ENCODE results near the gene SHC2. TPM values are rescaled to one million over a fixed set of nuclear protein-coding genes. Genes with fewer than 3 reads are reported as not detected.
"Not testable (repeated sequence)": the region's sequence is repeated elsewhere in the genome, so short reads cannot be mapped to it uniquely, and the experiment has no call there.

Gene SHC2
- total RNA-seq, 2 donors from 2014 or later = 10.7 to 19.4 TPM

DNA sequence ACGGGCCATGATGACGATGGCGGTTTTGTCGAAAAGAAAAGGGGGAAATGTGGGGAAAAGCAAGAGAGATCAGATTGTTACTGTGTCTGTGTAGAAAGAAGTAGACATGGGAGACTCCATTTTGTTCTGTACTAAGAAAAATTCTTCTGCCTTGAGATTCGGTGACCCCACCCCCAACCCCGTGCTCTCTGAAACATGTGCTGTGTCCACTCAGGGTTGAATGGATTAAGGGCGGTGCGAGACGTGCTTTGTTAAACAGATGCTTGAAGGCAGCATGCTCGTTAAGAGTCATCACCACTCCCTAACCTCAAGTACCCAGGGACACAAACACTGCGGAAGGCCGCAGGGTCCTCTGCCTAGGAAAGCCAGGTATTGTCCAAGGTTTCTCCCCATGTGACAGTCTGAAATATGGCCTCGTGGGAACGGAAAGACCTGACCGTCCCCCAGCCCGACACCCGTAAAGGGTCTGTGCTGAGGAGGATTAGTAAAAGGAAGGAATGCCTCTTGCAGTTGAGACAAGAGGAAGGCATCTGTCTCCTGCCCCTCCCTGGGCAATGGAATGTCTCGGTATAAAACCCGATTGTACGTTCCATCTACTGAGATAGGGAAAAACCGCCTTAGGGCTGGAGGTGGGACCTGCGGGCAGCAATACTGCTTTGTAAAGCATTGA is 74.1 kb downstream of the SHC2 start:
- DNase-seq; ATAC-seq; intact Hi-C loops (cut with DNase I): not testable (repeated sequence)

GRCh38 chr19:386189-386588 is 74.6 kb downstream of the SHC2 start:
- ATAC-seq = not testable (repeated sequence)

DNA sequence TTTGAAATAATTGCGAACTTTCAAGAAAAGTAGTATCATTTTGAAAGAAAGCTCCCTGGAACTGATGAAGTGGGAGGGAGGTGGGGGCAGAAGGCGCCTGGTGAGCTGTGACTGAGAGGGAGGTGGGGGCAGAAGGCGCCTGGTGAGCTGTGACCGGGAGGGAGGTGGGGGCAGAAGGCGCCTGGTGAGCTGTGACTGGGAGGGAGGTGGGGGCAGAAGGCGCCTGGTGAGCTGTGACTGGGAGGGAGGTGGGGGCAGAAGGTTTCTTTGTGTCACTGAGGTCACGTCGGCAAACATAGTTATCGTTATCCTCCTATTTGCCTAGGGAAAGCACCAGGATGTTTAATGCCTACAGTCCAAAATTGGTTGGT is 76.0 kb downstream of the SHC2 start:
- intact Hi-C loops (cut with DNase I) = no loop called here
- ATAC-seq (no peak), DNase-seq (peak; percentile 7)

More at GRCh38 chr19:386189-386588, 74.6 kb downstream of the SHC2 start:
- intact Hi-C loops (cut with DNase I); DNase-seq: not testable (repeated sequence)

- intact Hi-C loops (cut with DNase I) = no loop called here
- ATAC-seq = peak; percentile 41 to 63
- DNase-seq = peak; percentile 55
Observed at GRCh38 chr19:383922-384798, 76.7 kb downstream of the SHC2 start.

- intact Hi-C loops (cut with DNase I) = no loop called here
- peak; percentile 6 for DNase-seq
- no peak for ATAC-seq
Observed at GRCh38 chr19:383040-383439, 77.8 kb downstream of the SHC2 start.

DNA sequence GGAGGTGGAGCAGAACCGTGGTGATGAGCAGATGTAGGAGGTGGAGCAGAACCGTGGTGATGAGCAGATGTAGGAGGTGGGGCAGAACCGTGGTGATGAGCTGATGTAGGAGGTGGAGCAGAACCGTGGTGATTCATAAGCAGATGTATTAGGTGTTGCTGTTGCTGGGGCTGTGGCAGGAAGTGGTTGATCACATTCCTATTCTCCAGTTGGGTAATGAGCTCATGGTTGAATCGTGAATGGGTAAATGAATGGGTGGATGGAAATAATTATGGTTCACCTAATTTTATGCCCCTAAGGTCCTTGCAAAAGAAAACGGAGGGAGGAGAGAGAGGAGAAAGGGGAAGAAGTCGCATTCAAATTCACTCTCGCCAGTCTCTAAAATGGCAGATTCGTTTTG is 78.3 kb downstream of the SHC2 start:
- DNase-seq; intact Hi-C loops (cut with DNase I); ATAC-seq: not testable (repeated sequence)

DNA sequence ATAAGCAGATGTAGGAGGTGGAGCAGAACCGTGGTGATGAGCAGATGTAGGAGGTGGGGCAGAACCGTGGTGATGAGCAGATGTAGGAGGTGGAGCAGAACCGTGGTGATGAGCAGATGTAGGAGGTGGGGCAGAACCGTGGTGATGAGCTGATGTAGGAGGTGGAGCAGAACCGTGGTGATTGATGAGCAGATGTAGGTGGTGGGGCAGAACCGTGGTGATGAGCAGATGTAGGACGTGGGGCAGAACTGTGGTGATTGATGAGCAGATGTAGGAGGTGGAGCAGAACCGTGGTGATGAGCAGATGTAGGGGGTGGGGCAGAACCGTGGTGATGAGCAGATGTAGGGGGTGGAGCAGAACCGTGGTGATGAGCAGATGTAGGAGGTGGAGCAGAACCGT is 78.9 kb downstream of the SHC2 start:
- ATAC-seq; DNase-seq; intact Hi-C loops (cut with DNase I): not testable (repeated sequence)

GRCh38 chr19:380618-381219 is 80.1 kb downstream of the SHC2 start:
- intact Hi-C loops (cut with DNase I); ATAC-seq; DNase-seq: not testable (repeated sequence)

DNA sequence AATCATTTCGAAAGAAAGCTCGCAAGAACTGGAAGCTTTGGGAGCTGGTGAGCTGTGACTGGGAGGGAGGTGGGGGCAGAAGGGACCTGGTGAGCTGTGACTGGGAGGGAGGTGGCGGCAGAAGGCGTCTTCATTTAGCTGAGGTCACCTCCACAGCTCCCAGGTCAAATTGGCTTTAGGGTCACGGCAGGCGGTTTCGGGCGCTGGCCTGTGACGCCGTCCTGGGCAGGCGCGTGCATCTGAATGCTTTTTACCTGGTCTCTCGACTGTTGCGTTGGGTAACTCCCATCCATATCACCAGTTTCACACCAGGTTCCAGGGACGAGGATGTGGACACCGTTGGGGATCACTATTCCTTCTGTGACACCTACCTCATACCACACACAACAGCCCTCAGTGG is 81.0 kb downstream of the SHC2 start:
- DNase-seq (no peak), ATAC-seq (no peak)
- intact Hi-C loops (cut with DNase I) = no loop called here

DNA sequence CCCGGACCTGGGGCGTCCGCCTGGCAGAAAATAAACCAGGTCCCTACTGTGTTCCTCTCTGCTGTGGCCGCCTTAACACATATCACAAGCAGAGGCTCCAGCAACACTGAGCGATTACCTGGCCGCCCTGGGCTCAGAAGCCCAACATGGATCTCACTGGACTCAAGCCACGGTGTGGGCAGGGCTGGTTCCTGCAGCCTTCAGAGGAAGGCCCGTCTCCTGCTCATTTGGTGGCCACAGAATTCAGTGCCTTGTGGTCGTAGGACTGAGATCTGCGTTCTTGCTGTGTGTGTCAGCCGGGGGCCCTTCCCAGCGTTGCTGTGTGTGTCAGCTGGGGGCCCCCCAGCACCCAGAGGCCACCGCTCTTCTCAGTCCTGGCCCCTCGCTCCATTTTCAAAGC is 82.1 kb downstream of the SHC2 start:
- intact Hi-C loops (cut with DNase I) = no loop called here
- DNase-seq (no peak), ATAC-seq (no peak)

GRCh38 chr19:377801-378581 is 82.8 kb downstream of the SHC2 start:
- intact Hi-C loops (cut with DNase I) = no loop called here
- DNase-seq (no peak), ATAC-seq (no peak)

DNA sequence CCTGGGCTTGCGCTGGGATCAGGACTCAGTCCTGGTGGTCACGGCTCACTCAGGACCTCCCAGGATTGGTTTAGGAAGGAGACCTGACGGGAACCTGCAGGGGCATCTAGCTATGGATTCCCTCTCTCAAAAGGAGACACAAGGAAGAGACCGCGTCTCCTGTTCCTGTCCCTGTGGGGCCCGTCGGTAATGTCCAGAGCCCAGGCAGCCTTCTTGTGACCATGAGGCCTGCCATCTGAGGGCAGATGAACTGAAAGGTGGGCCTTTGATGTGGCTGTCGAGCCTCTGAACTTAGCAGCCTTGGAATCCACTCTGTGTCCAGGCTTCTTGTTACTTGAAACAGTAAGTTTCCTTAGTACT is 84.7 kb downstream of the SHC2 start:
- ATAC-seq = no peak
- intact Hi-C loops (cut with DNase I) = no loop called here
- DNase-seq = no peak

GRCh38 chr19:375395-376110 is 85.3 kb downstream of the SHC2 start:
- DNase-seq = no peak
- ATAC-seq = no peak
- intact Hi-C loops (cut with DNase I) = no loop called here

- intact Hi-C loops (cut with DNase I) = no loop called here
- ATAC-seq (no peak), DNase-seq (no peak)
Observed at GRCh38 chr19:374886-375235, 86.0 kb downstream of the SHC2 start.

- intact Hi-C loops (cut with DNase I) = no loop called here
- DNase-seq = no peak
Observed at GRCh38 chr19:374183-374885, 86.5 kb downstream of the SHC2 start.

GRCh38 chr19:373391-374182 is 87.2 kb downstream of the SHC2 start:
- no peak for ATAC-seq
- intact Hi-C loops (cut with DNase I) = no loop called here
- no peak for DNase-seq

More at GRCh38 chr19:374183-374885, 86.5 kb downstream of the SHC2 start:
- ATAC-seq = no peak

GRCh38 chr19:372306-372890 is 88.4 kb downstream of the SHC2 start:
- ATAC-seq (peak; percentile 78 to 88), DNase-seq (peak; percentile 58)
- intact Hi-C loops (cut with DNase I) = no loop called here
